Measurements from ENCODE around the gene COQ6. TPM values are rescaled to one million over a fixed set of nuclear protein-coding genes. Genes with fewer than 3 reads are reported as not detected.

The COQ6 gene
- total RNA-seq, 4 donors from 2014 or later: 20.9 to 42.7 (median 38.7) TPM

- 94 to 96% methylated on average over 5 of the region's 5 CpGs for WGBS, 2 donors
- intact Hi-C loops (cut with DNase I; ENCODE audit: low total_unique reads): no loop called here
- TF ChIP-seq CTCF (IDR thresholded peaks at IDR 0.05): no peak
- TF ChIP-seq POLR2A (IDR thresholded peaks at IDR 0.05): no peak
Observed at GRCh38 chr14:73924337-73924736, 25.8 kb upstream of the COQ6 start.

GRCh38 chr14:73935666-73936065 is 14.4 kb upstream of the COQ6 start:
- intact Hi-C loops (cut with DNase I; ENCODE audit: low total_unique reads): no loop called here
- 80 to 92% methylated on average over 2 of the region's 2 CpGs for WGBS, 2 donors
- DNase-seq (ENCODE audit: low spot score in 2 of 2): no peak
- H3K4me3 ChIP-seq (ENCODE audit: low read depth, poor library complexity, severe bottlenecking): no peak overlapping the region
- TF ChIP-seq CTCF (IDR thresholded peaks at IDR 0.05) (no peak), POLR2A (IDR thresholded peaks at IDR 0.05) (no peak)

More at GRCh38 chr14:73924337-73924736, 25.8 kb upstream of the COQ6 start:
- no peak for DNase-seq (ENCODE audit: low spot score in 2 of 2)
- no peak overlapping the region for H3K4me3 ChIP-seq (ENCODE audit: low read depth, poor library complexity, severe bottlenecking)

- 94 to 100% methylated on average over 1 of the region's 1 CpG for WGBS, 2 donors
- no peak overlapping the region for H3K4me3 ChIP-seq (ENCODE audit: low read depth, poor library complexity, severe bottlenecking)
- no peak for DNase-seq (ENCODE audit: low spot score in 2 of 2)
- intact Hi-C loops (cut with DNase I; ENCODE audit: low total_unique reads): no loop called here
- TF ChIP-seq CTCF (IDR thresholded peaks at IDR 0.05) (no peak), POLR2A (IDR thresholded peaks at IDR 0.05) (no peak)
Observed at GRCh38 chr14:73936548-73936947, 13.6 kb upstream of the COQ6 start.

- intact Hi-C loops (cut with DNase I; ENCODE audit: low total_unique reads): no loop called here
- TF ChIP-seq POLR2A (IDR thresholded peaks at IDR 0.05) (no peak), CTCF (IDR thresholded peaks at IDR 0.05) (no peak)
- no peak overlapping the region for H3K4me3 ChIP-seq (ENCODE audit: low read depth, poor library complexity, severe bottlenecking)
- WGBS, 2 donors: 86 to 95% methylated on average over 2 of the region's 2 CpGs
- DNase-seq (ENCODE audit: low spot score in 2 of 2): no peak
Observed at GRCh38 chr14:73937012-73937411, 13.1 kb upstream of the COQ6 start.

GRCh38 chr14:73942180-73942579 is 7.9 kb upstream of the COQ6 start:
- no peak for TF ChIP-seq POLR2A (IDR thresholded peaks at IDR 0.05)
- no peak for TF ChIP-seq CTCF (IDR thresholded peaks at IDR 0.05)
- WGBS, 2 donors: 83 to 95% methylated on average over 7 of the region's 7 CpGs
- DNase-seq (ENCODE audit: low spot score in 2 of 2): peak in 1 of 2 donors; percentile 81

GRCh38 chr14:73943083-73943482 is 7.0 kb upstream of the COQ6 start:
- DNase-seq (ENCODE audit: low spot score in 2 of 2): peak; percentile 55 to 81
- no peak overlapping the region for H3K4me3 ChIP-seq (ENCODE audit: low read depth, poor library complexity, severe bottlenecking)
- intact Hi-C loops (cut with DNase I; ENCODE audit: low total_unique reads): no loop called here
- no peak for TF ChIP-seq POLR2A (IDR thresholded peaks at IDR 0.05)
- TF ChIP-seq CTCF (IDR thresholded peaks at IDR 0.05): no peak
- 48% methylated on average over 4 of the region's 4 CpGs for WGBS, 2 donors

More at GRCh38 chr14:73942180-73942579, 7.9 kb upstream of the COQ6 start:
- no peak overlapping the region for H3K4me3 ChIP-seq (ENCODE audit: low read depth, poor library complexity, severe bottlenecking)
- intact Hi-C loops (cut with DNase I; ENCODE audit: low total_unique reads): no loop called here

Data from lower leg skin (tissue), 4 donors.